Lower leg skin (tissue), 4 donors: ENCODE data around the gene GPC4. TPM values are rescaled to one million over a fixed set of nuclear protein-coding genes. Genes with fewer than 3 reads are reported as not detected.

Experiments
- DNase-seq, 2 donors: peaks; one replicate each; pipeline ENCODE4 v3.0.0-alpha.2; 2019; ENCODE audit warnings: low spot score in 2 of 2
- H3K4me3 ChIP-seq: fragments of 200-600 bp; sonication (generic); 2 replicates; pipeline ENCODE4 v1.5.1; 2017; ENCODE audit warnings: mild to moderate bottlenecking, low read depth; ENCODE audit not compliant: poor library complexity, severe bottlenecking
- POLR2A ChIP-seq, 2 donors: fragments of 450-650 bp; IDR thresholded peaks; one replicate each; pipeline ENCODE4 v1.6.1; 2016 to 2017; ENCODE audit warnings: antibody characterized with exemption in 2 of 2, mild to moderate bottlenecking in 1 of 2, moderate library complexity in 1 of 2
- WGBS, 2 donors: methylation state at CpG; one replicate each; pipeline ENCODE4 v1.1.5; 2018; 5-methylcytosine and 5-hydroxymethylcytosine counted together
- intact Hi-C: fragments of 100-400 bp; cut with DNase I; formaldehyde crosslinking; loops from one replicate; pipeline ENCODE4 v1.15.0; 2023; ENCODE audit warnings: low total_unique reads
- total RNA-seq, 4 donors: library from RNA; depleted of rRNA; stranded (reverse); fragments of >200 nt; gene quantifications; one replicate each; pipeline ENCODE4 v1.1.0, GENCODE V29; 2016
- TF ChIP-seq, protein P1 (sequence below), 3 donors: fragments of 450-650 bp; IDR thresholded peaks; one replicate each; pipeline ENCODE4 v1.5.1; 2016; ENCODE audit warnings: antibody characterized with exemption in 3 of 3, mild to moderate bottlenecking in 3 of 3, moderate library complexity in 2 of 3

The GPC4 gene
- total RNA-seq, 4 donors from 2014 or later: 2.7 to 7.2 (median 3.7) TPM

DNA sequence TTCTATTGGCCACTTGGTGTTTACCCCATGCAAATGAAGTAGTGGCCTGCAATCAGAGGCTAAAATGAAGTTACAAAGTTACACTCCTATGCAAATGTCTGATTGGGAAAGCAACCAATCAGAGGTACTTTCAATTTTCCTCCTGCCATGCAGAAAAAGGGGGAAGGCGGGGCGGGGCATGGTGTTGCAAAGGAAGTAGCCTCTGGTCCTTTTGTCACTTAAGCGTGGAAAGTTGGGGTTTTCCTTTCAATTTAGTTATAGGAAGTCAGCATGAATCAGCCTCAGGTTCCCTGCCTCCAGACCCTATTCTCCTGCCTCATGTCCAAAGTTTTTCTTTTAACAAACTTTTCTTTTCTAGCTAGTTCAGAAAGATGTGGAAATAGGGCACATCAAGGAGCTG is 69.3 kb downstream of the GPC4 start:
- DNase-seq: no peak
- 68 to 88% methylated on average over 3 of the region's 3 CpGs for WGBS, 2 donors
- H3K4me3 ChIP-seq: no peak overlapping the region
- TF ChIP-seq, protein P1, sequence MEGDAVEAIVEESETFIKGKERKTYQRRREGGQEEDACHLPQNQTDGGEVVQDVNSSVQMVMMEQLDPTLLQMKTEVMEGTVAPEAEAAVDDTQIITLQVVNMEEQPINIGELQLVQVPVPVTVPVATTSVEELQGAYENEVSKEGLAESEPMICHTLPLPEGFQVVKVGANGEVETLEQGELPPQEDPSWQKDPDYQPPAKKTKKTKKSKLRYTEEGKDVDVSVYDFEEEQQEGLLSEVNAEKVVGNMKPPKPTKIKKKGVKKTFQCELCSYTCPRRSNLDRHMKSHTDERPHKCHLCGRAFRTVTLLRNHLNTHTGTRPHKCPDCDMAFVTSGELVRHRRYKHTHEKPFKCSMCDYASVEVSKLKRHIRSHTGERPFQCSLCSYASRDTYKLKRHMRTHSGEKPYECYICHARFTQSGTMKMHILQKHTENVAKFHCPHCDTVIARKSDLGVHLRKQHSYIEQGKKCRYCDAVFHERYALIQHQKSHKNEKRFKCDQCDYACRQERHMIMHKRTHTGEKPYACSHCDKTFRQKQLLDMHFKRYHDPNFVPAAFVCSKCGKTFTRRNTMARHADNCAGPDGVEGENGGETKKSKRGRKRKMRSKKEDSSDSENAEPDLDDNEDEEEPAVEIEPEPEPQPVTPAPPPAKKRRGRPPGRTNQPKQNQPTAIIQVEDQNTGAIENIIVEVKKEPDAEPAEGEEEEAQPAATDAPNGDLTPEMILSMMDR (IDR thresholded peaks at IDR 0.05): no peak
- no peak for TF ChIP-seq POLR2A (IDR thresholded peaks at IDR 0.05)
- intact Hi-C loops: no loop called here

GRCh38 chrX:133339566-133339965 is 75.7 kb downstream of the GPC4 start:
- WGBS, 2 donors: 37 to 81% methylated on average over 2 of the region's 2 CpGs
- intact Hi-C loops: no loop called here
- no peak overlapping the region for H3K4me3 ChIP-seq
- no peak for DNase-seq
- TF ChIP-seq POLR2A (IDR thresholded peaks at IDR 0.05): no peak
- TF ChIP-seq, protein P1 (IDR thresholded peaks at IDR 0.05): no peak

- intact Hi-C loops: no loop called here
- WGBS, 2 donors: 35 to 45% methylated on average over 2 of the region's 2 CpGs
- peak in 1 of 2 donors; percentile 31 for DNase-seq
- H3K4me3 ChIP-seq: no peak overlapping the region
- TF ChIP-seq, protein P1 (IDR thresholded peaks at IDR 0.05): no peak
- no peak for TF ChIP-seq POLR2A (IDR thresholded peaks at IDR 0.05)
Measured at GRCh38 chrX:133337250-133337649, 78.0 kb downstream of the GPC4 start.

DNA sequence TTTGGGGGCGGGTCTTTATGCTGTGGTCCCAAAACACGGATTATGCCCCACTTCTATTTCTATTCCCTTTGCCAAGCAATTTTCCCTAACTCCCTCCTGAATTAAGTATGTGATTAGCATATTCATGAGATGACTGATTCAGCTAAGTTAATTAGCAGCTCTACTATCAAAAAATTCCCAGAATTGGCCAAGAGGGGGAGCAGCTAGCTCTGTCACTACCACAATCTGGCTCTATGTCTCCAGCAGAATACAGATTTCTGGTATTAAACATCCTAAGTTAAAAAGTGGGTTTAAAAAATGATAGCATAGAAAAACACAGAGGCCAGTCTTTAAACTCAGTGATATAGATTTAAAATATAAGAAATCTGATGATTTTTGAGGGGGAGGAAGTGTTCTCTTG is 80.3 kb downstream of the GPC4 start:
- H3K4me3 ChIP-seq: no peak overlapping the region
- 25 to 51% methylated on average over 2 of the region's 2 CpGs for WGBS, 2 donors
- peak in 1 of 2 donors; percentile 14 for DNase-seq
- intact Hi-C loops: no loop called here
- TF ChIP-seq, protein P1 (IDR thresholded peaks at IDR 0.05): no peak
- no peak for TF ChIP-seq POLR2A (IDR thresholded peaks at IDR 0.05)

DNA sequence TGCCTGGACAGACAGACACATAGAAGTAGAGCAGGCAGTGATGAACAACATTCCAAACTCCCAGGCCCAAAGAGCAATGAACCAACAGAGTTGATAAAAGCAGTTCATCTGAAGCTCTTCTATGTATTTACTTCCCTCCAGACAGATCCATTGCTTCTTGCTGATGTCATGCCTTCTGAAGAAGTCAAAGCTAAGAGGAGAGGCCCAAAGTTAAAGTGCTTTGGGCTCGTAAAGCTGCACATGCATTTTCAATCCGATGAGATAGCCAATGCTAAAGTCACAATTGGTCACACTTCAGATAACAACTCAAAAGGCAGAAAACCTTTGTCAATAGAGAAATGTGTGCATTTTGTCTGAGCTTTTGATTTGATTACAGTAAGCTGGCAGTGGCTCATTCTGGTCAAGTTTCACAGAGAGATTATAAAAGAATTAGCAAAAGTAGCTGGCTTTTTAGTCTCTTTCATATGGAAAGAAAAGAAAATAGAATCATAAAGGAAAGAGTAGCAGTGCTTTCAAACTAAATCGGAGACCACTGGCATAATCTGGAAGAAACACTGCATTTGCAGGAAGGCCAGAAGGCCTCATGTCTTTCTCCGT is 82.0 kb downstream of the GPC4 start:
- intact Hi-C loops: no loop called here
- no peak for DNase-seq
- H3K4me3 ChIP-seq: no peak overlapping the region
- no peak for TF ChIP-seq POLR2A (IDR thresholded peaks at IDR 0.05)
- TF ChIP-seq, protein P1 (IDR thresholded peaks at IDR 0.05): no peak
- 85 to 92% methylated on average over 4 of the region's 4 CpGs for WGBS, 2 donors

DNA sequence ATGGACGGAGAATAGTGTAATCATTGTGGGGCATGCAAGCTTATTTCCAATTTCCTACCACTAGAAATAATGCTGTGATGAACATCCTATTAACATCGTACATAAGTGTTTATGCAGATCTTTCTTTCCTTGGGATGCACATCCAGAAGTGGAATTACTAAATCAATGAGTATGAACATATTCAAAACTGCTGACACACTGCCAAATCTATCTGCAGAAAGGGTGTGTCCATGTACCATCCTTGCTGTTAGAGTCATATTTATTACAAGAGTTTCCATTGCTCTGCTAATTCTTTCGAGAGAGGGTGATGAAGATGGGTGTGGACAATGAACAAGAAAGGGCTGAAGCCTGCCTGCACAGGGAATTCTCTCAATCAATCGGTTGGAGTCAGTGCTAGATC is 82.6 kb downstream of the GPC4 start:
- WGBS, 2 donors: 59 to 75% methylated on average over 4 of the region's 4 CpGs
- intact Hi-C loops: no loop called here
- no peak for TF ChIP-seq POLR2A (IDR thresholded peaks at IDR 0.05)
- TF ChIP-seq, protein P1 (IDR thresholded peaks at IDR 0.05): no peak
- no peak for DNase-seq
- H3K4me3 ChIP-seq: no peak overlapping the region
